Ovary (tissue), 9 donors: Measurements from ENCODE around the gene LYST. TPM values are rescaled to one million over a fixed set of nuclear protein-coding genes. Genes with fewer than 3 reads are reported as not detected.

Experiments
- DNase-seq, 5 donors: peaks; one replicate each; pipeline ENCODE4 v3.0.0-alpha.2; 2019 to 2020
- H3K27ac ChIP-seq, 2 donors: fragments of 200-600 bp; one replicate each; pipeline versions ENCODE4 v1.5.1 to v1.8.0; 2019 to 2022
- H3K27me3 ChIP-seq: fragments of 200-600 bp; one replicate; pipeline ENCODE4 v1.8.0; 2022
- H3K36me3 ChIP-seq: fragments of 200-600 bp; sonication (generic); one replicate; pipeline ENCODE4 v1.5.1; 2019
- H3K4me1 ChIP-seq: one replicate; pipeline ENCODE4 v1.8.1; 2013; ENCODE audit warnings: mild to moderate bottlenecking, moderate library complexity; ENCODE audit not compliant: insufficient read depth
- H3K4me3 ChIP-seq: fragments of 200-600 bp; sonication (generic); one replicate; pipeline ENCODE4 v1.5.1; 2017
- H3K9me3 ChIP-seq, 2 donors: fragments of 200-600 bp in 1 of 2; sonication (generic) in 1 of 2; one replicate each; pipeline versions ENCODE4 v1.5.1 to v1.8.1; 2013 to 2019; ENCODE audit warnings: mild to moderate bottlenecking in 1 of 2, moderate library complexity in 1 of 2
- CTCF ChIP-seq, 3 donors: fragments of 450-650 bp in 2 of 3; fragments of 200-600 bp in 1 of 3; IDR thresholded peaks; one replicate each; pipeline versions ENCODE4 v1.5.1 to v1.8.0; 2016 to 2022; ENCODE audit warnings: antibody characterized with exemption in 3 of 3, mild to moderate bottlenecking in 1 of 3
- EP300 ChIP-seq: sonication (generic); formaldehyde crosslinking; IDR thresholded peaks from one replicate; pipeline ENCODE4 v1.6.1; 2017; ENCODE audit warnings: antibody characterized with exemption
- POLR2A ChIP-seq: fragments of 450-650 bp; IDR thresholded peaks from one replicate; pipeline ENCODE4 v1.6.1; 2017; ENCODE audit warnings: antibody characterized with exemption, mild to moderate bottlenecking, moderate library complexity
- WGBS, 3 donors: extraction: QIAGEN DNeasy Blood & Tissue Kit in 1 of 3; methylation state at CpG; one replicate each; pipeline versions ENCODE4 v1.1.5 to v1.1.7; 2013 to 2017; 5-methylcytosine and 5-hydroxymethylcytosine counted together
- intact Hi-C, 4 donors: fragments of 100-400 bp; cut with DNase I; formaldehyde crosslinking; loops; one replicate each; pipeline versions ENCODE4 v1.11.0 to v1.15.1; 2022 to 2023
- polyA plus RNA-seq, 2 donors: library from polyadenylated mRNA; stranded (reverse); fragments of 200-250 nt in 1 of 2; fragments of 350-450 nt in 1 of 2; fragmentation: Illumina TruSeq in 1 of 2; extraction: RNeasy Lipid Tissue Mini Kit (QIAGEN cat#74804) in 1 of 2; gene quantifications; one replicate each; pipeline ENCODE4 v1.2.3, GENCODE V29; 2013 to 2014
- total RNA-seq, 7 donors: library from RNA; depleted of rRNA in 2 of 7; stranded (reverse); fragments of >200 nt in 2 of 7; fragmentation: NEBNext Ultra II Directional in 3 of 7; extraction: Animal tissue kit (Norgen Biotek cat#: 25700) in 3 of 7; gene quantifications; one replicate each; pipeline versions ENCODE4 v1.1.0 to v1.2.4, GENCODE V29; 2016 to 2023
- donor health status: DM: no; HTN: no; CAD: no; lungs with moderate emphysema.
- donor health status: DM: no; HTN: no; CAD: no.
- donor health status: Bipolar disorder and iron deficiency.
- donor health status: DM: yes; HTN: yes; CAD: no.
- donor health status: DM: no; HTN: no; CAD: no.
- donor health status: DM: yes; HTN: yes; CAD: no.

Gene LYST
- total and polyA plus RNA-seq, 9 donors: 6.8 to 29.2 (median 21.7) TPM

GRCh38 chr1:235679644-235680043 lies 187.1 kb downstream of the LYST start:
- no peak for TF ChIP-seq EP300
- TF ChIP-seq POLR2A: no peak
- no peak for TF ChIP-seq CTCF (IDR thresholded peaks at IDR 0.05)
- H3K36me3 ChIP-seq: no peaks in the 10 kb centered on the region
- no peaks in the 10 kb centered on the region for H3K27me3 ChIP-seq
- H3K4me1 ChIP-seq: peaks cover 6% of the 10 kb centered on the region
- intact Hi-C loops: no loop called here
- H3K4me3 ChIP-seq: no peak overlapping the region
- 88 to 94% (median 88%) methylated on average over 3 of the region's 3 CpGs for WGBS, 3 donors
- no peak overlapping the region for H3K27ac ChIP-seq
- DNase-seq: no peak
- H3K9me3 ChIP-seq: no peaks in the 10 kb centered on the region

GRCh38 chr1:235679005-235679404 lies 187.7 kb downstream of the LYST start:
- Histone ChIP-seq H3K27me3 (no peaks in the 10 kb centered on the region), H3K36me3 (no peaks in the 10 kb centered on the region), H3K9me3 (no peaks in the 10 kb centered on the region), H3K27ac (no peak overlapping the region), H3K4me1 (peaks cover 6% of the 10 kb centered on the region), H3K4me3 (no peak overlapping the region)
- intact Hi-C loops: no loop called here
- no peak for TF ChIP-seq EP300
- no peak for TF ChIP-seq POLR2A
- TF ChIP-seq CTCF (IDR thresholded peaks at IDR 0.05): no peak
- no peak for DNase-seq
- WGBS, 3 donors: 79 to 90% (median 87%) methylated on average over 2 of the region's 2 CpGs

GRCh38 chr1:235675152-235675890 lies 191.4 kb downstream of the LYST start:
- Histone ChIP-seq H3K4me1 (no peaks in the 10 kb centered on the region), H3K4me3 (no peak overlapping the region), H3K9me3 (no peaks in the 10 kb centered on the region), H3K36me3 (no peaks in the 10 kb centered on the region), H3K27me3 (no peaks in the 10 kb centered on the region), H3K27ac (no peak overlapping the region)
- TF ChIP-seq EP300 (no peak), CTCF (IDR thresholded peaks at IDR 0.05) (no peak), POLR2A (no peak)
- intact Hi-C loops: no loop called here
- 97 to 99% (median 98%) methylated on average over 10 of the region's 10 CpGs for WGBS, 3 donors
- DNase-seq: no peak

GRCh38 chr1:235673981-235674380 lies 192.7 kb downstream of the LYST start:
- Histone ChIP-seq H3K4me1 (no peaks in the 10 kb centered on the region), H3K9me3 (no peaks in the 10 kb centered on the region), H3K27ac (no peak overlapping the region), H3K27me3 (no peaks in the 10 kb centered on the region), H3K36me3 (no peaks in the 10 kb centered on the region), H3K4me3 (no peak overlapping the region)
- intact Hi-C loops: no loop called here
- DNase-seq: no peak
- WGBS, 3 donors: 75 to 77% (median 75%) methylated on average over 7 of the region's 7 CpGs
- no peak for TF ChIP-seq POLR2A
- TF ChIP-seq CTCF (IDR thresholded peaks at IDR 0.05): no peak
- no peak for TF ChIP-seq EP300
